Stimulated activated naive CD8-positive, alpha-beta T cell treated with anti-CD3 and anti-CD28 coated beads, Interleukin-15, Interleukin-2, amounts not matched to agents 100 U/mL and 50 U/mL, for 24 hours (primary cell): ENCODE results near the gene CBLB.

Experiments
- ATAC-seq: fragments of 150-1000 bp; cut with Tn5 transposase; one replicate; pipeline ENCODE4 v1.10.0; 2021
- DNase-seq: peaks from one replicate; pipeline ENCODE4 v3.0.0; 2021

The CBLB gene

GRCh38 chr3:105688821-105689220 lies 180.0 kb downstream of the CBLB start:
- ATAC-seq, result no peak
- no peak for DNase-seq

- no peak for ATAC-seq
- DNase-seq, result no peak
Observed at GRCh38 chr3:105686278-105686897, 182.4 kb downstream of the CBLB start.

- no peak for ATAC-seq
- no peak for DNase-seq
Observed at GRCh38 chr3:105679951-105680350, 188.9 kb downstream of the CBLB start.

GRCh38 chr3:105678017-105678416 lies 190.8 kb downstream of the CBLB start:
- DNase-seq (no peak), ATAC-seq (no peak)

- peak; percentile 96 for ATAC-seq
Observed at GRCh38 chr3:105676621-105677300, 192.1 kb downstream of the CBLB start.

GRCh38 chr3:105674437-105675065 lies 194.3 kb downstream of the CBLB start:
- ATAC-seq, result no peak
- no peak for DNase-seq

More at GRCh38 chr3:105676621-105677300, 192.1 kb downstream of the CBLB start:
- peak; percentile 35 for DNase-seq

- ATAC-seq, result no peak
- no peak for DNase-seq
Observed at GRCh38 chr3:105672996-105673395, 195.8 kb downstream of the CBLB start.

GRCh38 chr3:105662306-105662705 lies 206.5 kb downstream of the CBLB start:
- DNase-seq (no peak), ATAC-seq (no peak)

GRCh38 chr3:105661461-105661860 lies 207.4 kb downstream of the CBLB start:
- ATAC-seq, result no peak
- no peak for DNase-seq

- DNase-seq, result no peak
- ATAC-seq, result no peak
Observed at GRCh38 chr3:105656651-105657504, 211.9 kb downstream of the CBLB start.

- ATAC-seq, result peak; percentile 50
- DNase-seq, result no peak
Observed at GRCh38 chr3:105653868-105654267, 214.9 kb downstream of the CBLB start.

- ATAC-seq, result no peak
Observed at GRCh38 chr3:105653166-105653565, 215.6 kb downstream of the CBLB start.

GRCh38 chr3:105649480-105649879 lies 219.3 kb downstream of the CBLB start:
- DNase-seq, result no peak
- ATAC-seq, result no peak

More at GRCh38 chr3:105653166-105653565, 215.6 kb downstream of the CBLB start:
- no peak for DNase-seq

- ATAC-seq, result peak; percentile 63
- DNase-seq, result no peak
Observed at GRCh38 chr3:105647047-105647446, 221.8 kb downstream of the CBLB start.

- DNase-seq (no peak), ATAC-seq (no peak)
Observed at GRCh38 chr3:105639131-105639530, 229.7 kb downstream of the CBLB start.

GRCh38 chr3:105634708-105635107 lies 234.1 kb downstream of the CBLB start:
- no peak for ATAC-seq

GRCh38 chr3:105629718-105630117 lies 239.1 kb downstream of the CBLB start:
- no peak for ATAC-seq
- DNase-seq, result no peak

More at GRCh38 chr3:105634708-105635107, 234.1 kb downstream of the CBLB start:
- no peak for DNase-seq

GRCh38 chr3:105626739-105627138 lies 242.1 kb downstream of the CBLB start:
- no peak for ATAC-seq

GRCh38 chr3:105622169-105622568 lies 246.6 kb downstream of the CBLB start:
- ATAC-seq (no peak), DNase-seq (no peak)

More at GRCh38 chr3:105626739-105627138, 242.1 kb downstream of the CBLB start:
- DNase-seq, result no peak

GRCh38 chr3:105620236-105620635 lies 248.6 kb downstream of the CBLB start:
- DNase-seq, result no peak
- ATAC-seq, result no peak

GRCh38 chr3:105619651-105620050 lies 249.2 kb downstream of the CBLB start:
- ATAC-seq (no peak), DNase-seq (no peak)

GRCh38 chr3:105618556-105618955 lies 250.3 kb downstream of the CBLB start:
- no peak for DNase-seq
- ATAC-seq, result no peak
